ENCODE results near the gene HEATR5A. TPM values are rescaled to one million over a fixed set of nuclear protein-coding genes. Genes with fewer than 3 reads are reported as not detected.

HEATR5A gene
- total and polyA plus RNA-seq, 2 of the 13 experiments (the other 11 are each of a cell fraction or from before 2014, with no cell fraction given) = 36.4 to 105 TPM

DNA sequence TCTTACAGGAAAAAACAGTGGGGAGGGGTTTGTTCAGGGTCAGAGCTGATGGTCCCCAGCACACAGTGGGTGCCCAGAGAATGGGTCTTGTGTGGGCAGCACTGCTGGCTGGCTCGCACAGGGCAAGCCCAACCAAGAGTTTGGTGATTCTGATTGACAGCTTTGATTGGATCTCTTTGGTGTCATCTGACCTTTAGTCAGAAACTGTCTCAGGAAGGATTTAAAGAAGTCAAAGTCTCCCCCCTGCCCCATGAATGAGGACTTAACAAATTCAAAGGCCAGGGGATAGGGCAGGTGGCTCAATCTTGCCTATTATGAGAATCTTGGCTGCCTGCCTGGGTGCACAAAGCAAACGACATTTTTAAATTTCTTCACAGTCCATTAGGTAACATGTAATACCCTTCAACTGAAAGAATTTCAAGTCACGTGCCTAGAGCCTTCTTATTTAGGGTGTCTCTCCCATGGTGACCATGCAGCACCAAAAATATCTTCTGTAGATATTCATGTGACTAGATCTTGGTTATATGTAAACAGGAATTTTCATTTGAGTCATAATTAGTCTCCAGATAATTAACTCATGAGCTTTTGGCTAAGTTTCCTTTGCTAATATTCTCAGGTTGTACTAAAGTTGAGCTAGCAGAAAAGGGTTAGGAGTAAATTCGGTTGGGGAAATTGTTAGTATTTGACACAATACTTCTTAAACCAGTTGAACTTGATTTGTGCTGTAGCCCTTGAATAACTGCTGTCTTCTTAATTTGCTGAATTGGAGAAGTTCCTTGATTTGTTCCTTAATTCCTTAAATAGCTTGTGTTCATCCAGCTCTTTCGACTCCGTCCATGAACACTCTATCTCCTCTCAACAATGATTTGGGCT lies 158.3 kb downstream of the HEATR5A start (continued):
- TF ChIP-seq, protein P1, sequence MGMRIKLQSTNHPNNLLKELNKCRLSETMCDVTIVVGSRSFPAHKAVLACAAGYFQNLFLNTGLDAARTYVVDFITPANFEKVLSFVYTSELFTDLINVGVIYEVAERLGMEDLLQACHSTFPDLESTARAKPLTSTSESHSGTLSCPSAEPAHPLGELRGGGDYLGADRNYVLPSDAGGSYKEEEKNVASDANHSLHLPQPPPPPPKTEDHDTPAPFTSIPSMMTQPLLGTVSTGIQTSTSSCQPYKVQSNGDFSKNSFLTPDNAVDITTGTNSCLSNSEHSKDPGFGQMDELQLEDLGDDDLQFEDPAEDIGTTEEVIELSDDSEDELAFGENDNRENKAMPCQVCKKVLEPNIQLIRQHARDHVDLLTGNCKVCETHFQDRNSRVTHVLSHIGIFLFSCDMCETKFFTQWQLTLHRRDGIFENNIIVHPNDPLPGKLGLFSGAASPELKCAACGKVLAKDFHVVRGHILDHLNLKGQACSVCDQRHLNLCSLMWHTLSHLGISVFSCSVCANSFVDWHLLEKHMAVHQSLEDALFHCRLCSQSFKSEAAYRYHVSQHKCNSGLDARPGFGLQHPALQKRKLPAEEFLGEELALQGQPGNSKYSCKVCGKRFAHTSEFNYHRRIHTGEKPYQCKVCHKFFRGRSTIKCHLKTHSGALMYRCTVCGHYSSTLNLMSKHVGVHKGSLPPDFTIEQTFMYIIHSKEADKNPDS (CRISPR knock-in tag; IDR thresholded peaks at IDR 0.05) = no peak; the same call in 1 of the 2 replicates
- no peak for TF ChIP-seq TP53 (CRISPR knock-in tag; conservative IDR thresholded peaks at IDR 0.05)
- TF ChIP-seq, protein P2, sequence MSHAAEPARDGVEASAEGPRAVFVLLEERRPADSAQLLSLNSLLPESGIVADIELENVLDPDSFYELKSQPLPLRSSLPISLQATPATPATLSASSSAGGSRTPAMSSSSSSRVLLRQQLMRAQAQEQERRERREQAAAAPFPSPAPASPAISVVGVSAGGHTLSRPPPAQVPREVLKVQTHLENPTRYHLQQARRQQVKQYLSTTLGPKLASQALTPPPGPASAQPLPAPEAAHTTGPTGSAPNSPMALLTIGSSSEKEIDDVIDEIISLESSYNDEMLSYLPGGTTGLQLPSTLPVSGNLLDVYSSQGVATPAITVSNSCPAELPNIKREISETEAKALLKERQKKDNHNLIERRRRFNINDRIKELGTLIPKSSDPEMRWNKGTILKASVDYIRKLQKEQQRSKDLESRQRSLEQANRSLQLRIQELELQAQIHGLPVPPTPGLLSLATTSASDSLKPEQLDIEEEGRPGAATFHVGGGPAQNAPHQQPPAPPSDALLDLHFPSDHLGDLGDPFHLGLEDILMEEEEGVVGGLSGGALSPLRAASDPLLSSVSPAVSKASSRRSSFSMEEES (CRISPR knock-in tag; IDR thresholded peaks at IDR 0.05) = peak; percentile 96
- TF ChIP-seq, protein P3, sequence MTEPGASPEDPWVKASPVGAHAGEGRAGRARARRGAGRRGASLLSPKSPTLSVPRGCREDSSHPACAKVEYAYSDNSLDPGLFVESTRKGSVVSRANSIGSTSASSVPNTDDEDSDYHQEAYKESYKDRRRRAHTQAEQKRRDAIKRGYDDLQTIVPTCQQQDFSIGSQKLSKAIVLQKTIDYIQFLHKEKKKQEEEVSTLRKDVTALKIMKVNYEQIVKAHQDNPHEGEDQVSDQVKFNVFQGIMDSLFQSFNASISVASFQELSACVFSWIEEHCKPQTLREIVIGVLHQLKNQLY (CRISPR knock-in tag; IDR thresholded peaks at IDR 0.05) = peak; percentile 89; the same call in 1 of the 2 replicates
- TF ChIP-seq ZNF788 (CRISPR knock-in tag; IDR thresholded peaks at IDR 0.05; ENCODE audit: borderline replicate concordance) = peak; percentile 78; the same call in 1 of the 2 replicates
- no peak for TF ChIP-seq SUZ12 (IDR thresholded peaks at IDR 0.05; ENCODE audit: low read depth, low read length)
- TF ChIP-seq NR2C2 (CRISPR knock-in tag; IDR thresholded peaks at IDR 0.05; ENCODE audit: borderline replicate concordance) = peak; percentile 79
- no peak for TF ChIP-seq NR1H2 (CRISPR knock-in tag; IDR thresholded peaks at IDR 0.05; ENCODE audit: borderline replicate concordance, low read depth)
- no peak for TF ChIP-seq NBN (conservative IDR thresholded peaks at IDR 0.05)
- TF ChIP-seq ZNF558 (CRISPR knock-in tag; IDR thresholded peaks at IDR 0.05; ENCODE audit: borderline replicate concordance) = no peak
- TF ChIP-seq GRHL1 (CRISPR knock-in tag; conservative IDR thresholded peaks at IDR 0.05) = no peak
- TF ChIP-seq ZNF260 (CRISPR knock-in tag; IDR thresholded peaks at IDR 0.05; ENCODE audit: borderline replicate concordance, low read depth) = no peak
- peak; percentile 94 for TF ChIP-seq ZNF614 (CRISPR knock-in tag; IDR thresholded peaks at IDR 0.05; ENCODE audit: borderline replicate concordance)
- peak; percentile 63; the same call in 1 of the 2 replicates for TF ChIP-seq SMAD1 (CRISPR knock-in tag; IDR thresholded peaks at IDR 0.05; ENCODE audit: borderline replicate concordance, low read depth)
- TF ChIP-seq, protein P4, sequence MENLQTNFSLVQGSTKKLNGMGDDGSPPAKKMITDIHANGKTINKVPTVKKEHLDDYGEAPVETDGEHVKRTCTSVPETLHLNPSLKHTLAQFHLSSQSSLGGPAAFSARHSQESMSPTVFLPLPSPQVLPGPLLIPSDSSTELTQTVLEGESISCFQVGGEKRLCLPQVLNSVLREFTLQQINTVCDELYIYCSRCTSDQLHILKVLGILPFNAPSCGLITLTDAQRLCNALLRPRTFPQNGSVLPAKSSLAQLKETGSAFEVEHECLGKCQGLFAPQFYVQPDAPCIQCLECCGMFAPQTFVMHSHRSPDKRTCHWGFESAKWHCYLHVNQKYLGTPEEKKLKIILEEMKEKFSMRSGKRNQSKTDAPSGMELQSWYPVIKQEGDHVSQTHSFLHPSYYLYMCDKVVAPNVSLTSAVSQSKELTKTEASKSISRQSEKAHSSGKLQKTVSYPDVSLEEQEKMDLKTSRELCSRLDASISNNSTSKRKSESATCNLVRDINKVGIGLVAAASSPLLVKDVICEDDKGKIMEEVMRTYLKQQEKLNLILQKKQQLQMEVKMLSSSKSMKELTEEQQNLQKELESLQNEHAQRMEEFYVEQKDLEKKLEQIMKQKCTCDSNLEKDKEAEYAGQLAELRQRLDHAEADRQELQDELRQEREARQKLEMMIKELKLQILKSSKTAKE (CRISPR knock-in tag; IDR thresholded peaks at IDR 0.05; ENCODE audit: borderline replicate concordance) = no peak
- peak; percentile 87 for TF ChIP-seq ZNF605 (CRISPR knock-in tag; IDR thresholded peaks at IDR 0.05)
